Measurements from ENCODE around the gene CDK14.

Gene CDK14

DNA sequence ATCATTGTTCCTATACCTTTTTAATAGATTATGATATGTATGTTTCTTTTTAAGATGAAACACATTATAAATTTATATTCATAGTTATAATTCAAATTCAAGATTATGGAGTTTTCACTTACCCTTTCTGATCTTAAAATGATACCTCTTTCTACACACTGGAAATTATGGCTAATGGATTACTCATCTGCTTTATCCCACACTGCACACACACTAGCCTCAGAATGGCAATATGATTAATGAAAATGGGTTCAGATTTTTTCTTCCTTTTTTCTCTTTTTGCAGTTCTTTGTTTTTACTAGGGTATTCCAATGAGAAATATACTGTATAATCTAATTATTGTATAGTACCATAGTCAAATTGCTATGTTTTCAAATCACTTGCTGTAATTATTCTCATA, 585.8 kb downstream of the CDK14 start:
- no peak for DNase-seq (ENCODE audit: low read depth in 3 of 3, low spot score in 1 of 3)

DNA sequence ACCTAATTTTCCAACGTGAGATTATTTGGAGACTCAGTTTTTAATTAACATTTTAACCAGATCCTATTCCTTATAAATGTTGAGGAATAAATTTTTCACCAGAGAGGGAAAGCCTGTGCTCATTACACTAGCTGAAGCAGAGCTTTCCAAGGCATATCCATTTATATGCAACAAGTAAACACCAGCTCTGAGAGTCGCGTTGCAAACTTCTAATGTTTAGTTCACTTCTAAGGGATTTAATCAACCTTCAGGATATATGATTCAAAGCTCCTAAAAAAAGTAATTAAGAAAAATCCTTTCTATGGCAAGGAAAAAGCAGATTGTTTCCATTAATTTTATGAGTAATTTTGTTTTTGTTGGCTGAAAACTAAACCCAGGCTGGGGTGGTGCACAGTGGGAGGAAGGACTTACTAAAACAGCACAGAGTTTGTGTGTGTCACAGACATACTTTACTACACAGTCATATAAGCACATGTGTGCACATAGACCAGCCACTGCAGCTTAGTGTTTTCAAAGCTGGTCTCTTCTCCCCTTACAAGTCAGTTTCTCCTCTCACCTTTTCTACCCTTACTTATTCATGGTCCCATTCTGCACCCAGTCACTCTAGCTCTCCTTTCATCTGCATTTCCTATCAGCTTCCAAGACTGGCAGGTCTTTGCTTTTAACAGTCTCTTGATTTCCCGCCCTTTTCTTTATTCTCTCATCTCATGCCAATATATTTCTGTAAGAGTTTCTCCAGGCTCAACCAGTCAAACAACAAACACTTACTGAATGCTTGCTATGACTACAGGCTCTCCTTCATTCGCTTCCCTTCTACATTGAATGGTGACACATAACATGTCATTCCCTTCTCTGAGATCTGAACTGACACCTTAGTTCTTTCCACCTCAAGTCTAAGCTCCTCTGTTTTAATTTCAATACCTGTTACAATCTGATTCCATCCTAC, 587.0 kb downstream of the CDK14 start:
- DNase-seq (ENCODE audit: low read depth in 3 of 3, low spot score in 1 of 3) = no peak

DNA sequence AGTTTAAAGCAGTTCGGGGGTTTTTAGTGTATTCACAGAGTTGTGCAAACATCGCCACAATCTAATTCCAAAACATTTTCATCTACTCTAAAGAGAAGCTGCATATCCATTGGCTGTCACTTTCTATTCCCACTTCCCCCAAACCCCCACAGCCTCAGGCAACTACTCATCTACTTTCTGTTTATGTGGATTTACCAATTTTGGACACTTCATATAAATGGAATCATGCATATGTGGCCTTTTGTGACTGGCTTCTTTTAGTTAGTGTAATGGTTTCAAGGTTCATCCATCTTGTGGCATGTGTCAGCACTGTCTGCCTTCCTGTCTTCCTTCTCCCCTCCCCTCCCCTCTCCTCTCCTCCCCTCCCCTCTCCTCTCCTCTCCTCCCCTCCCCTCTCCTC, 589.6 kb downstream of the CDK14 start:
- DNase-seq (ENCODE audit: low read depth in 3 of 3, low spot score in 1 of 3) = no peak

DNA sequence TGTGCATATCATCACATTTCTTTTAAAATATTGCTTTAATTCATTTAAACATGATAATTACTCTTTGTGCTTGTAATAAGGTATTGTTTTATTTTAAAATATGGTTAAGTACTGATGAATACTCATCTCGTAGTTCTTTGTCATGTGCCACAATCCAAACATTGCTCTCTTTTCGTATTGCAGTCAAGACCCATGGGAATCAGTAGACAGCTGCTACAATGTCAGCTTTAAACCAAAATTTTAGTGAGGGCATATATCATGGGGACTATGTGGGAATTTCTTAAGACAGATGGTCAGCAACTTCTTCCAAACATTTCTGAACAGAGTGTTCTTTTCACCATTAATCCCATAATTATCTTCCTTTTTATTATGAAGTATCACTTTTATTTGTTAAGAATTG, 590.9 kb downstream of the CDK14 start:
- DNase-seq (ENCODE audit: low read depth in 3 of 3, low spot score in 1 of 3) = no peak

GRCh38 chr7:91191771-91192170, 595.6 kb downstream of the CDK14 start:
- DNase-seq (ENCODE audit: low read depth in 3 of 3, low spot score in 1 of 3) = no peak

- no peak for DNase-seq (ENCODE audit: low read depth in 3 of 3, low spot score in 1 of 3)
These were observed 597.0 kb downstream of the CDK14 start for GRCh38 chr7:91193141-91193540.

DNA sequence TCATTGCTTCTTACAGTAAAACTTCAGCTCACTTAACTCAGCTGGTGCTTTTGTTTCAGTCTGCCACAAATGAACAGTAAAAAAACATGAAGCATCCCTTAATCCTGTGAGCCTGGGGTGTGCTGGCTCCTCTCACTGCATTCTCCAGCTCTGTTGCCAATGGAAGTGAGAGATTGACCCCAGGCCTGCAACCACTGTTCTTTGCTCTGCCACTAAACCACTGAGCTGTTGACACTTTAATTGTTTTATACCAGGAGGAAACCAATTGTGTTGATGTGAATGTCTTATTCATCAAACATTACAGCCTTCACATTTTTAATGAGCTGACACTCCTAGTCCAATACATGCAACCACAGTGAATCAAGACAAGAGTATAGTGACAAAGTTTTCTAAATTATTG, 598.7 kb downstream of the CDK14 start:
- DNase-seq (ENCODE audit: low read depth in 3 of 3, low spot score in 1 of 3) = no peak

- DNase-seq (ENCODE audit: low read depth in 3 of 3, low spot score in 1 of 3) = no peak
These were observed 599.9 kb downstream of the CDK14 start for GRCh38 chr7:91196058-91196457.

DNA sequence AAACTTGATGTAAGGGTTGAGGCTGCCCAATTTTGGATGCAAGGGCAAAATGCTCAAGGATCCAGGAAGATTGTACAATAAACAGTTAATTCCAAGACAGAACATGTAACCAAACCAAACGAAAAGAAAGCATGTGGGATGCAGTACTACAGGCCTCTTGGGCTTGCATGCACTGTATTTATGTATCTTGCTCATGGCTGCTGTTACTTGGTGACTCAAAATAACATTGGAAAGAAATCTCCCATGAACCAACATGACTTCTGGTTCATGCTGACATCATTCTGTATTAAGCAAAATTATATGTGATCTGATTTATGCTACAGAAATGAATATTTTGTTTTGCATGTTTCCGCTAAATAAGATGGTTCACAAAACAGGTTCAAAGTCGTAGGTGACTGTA, 602.2 kb downstream of the CDK14 start:
- DNase-seq (ENCODE audit: low read depth in 3 of 3, low spot score in 1 of 3) = no peak

- DNase-seq (ENCODE audit: low read depth in 3 of 3, low spot score in 1 of 3) = no peak
These were observed 603.5 kb downstream of the CDK14 start for GRCh38 chr7:91199601-91200000.

DNA sequence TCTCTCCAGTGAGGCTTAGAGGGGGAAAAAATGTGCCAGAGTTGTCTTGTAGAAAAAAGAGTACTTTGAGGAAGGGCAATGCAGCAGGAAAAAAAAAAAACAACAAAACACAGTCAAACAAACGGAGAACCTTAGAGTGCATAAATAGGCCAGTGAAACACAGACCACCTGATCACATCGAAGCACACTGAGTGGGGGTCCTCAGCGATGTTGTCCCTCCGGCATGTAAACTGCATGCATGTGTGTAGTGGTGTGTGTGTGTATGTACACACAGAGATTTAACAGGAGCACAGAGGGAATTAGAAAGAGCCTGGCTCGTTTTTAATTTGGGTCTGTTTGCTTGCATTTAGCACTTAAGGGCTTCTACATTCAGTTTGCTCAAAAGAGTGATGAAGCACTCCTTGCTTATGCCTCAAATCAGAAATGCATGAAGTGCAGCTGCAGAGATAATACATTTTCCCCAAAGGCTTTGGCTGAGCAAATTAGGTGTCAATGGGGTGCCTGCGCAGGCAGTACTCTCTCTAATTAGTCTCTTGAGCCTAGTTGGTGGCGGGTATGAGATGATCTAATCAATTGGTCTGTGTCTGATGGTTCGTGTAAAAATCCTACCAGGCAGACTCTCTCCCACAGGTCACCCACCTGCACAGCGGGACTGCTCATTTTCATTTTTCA, 605.5 kb downstream of the CDK14 start:
- DNase-seq (ENCODE audit: low read depth in 3 of 3, low spot score in 1 of 3) = no peak

DNA sequence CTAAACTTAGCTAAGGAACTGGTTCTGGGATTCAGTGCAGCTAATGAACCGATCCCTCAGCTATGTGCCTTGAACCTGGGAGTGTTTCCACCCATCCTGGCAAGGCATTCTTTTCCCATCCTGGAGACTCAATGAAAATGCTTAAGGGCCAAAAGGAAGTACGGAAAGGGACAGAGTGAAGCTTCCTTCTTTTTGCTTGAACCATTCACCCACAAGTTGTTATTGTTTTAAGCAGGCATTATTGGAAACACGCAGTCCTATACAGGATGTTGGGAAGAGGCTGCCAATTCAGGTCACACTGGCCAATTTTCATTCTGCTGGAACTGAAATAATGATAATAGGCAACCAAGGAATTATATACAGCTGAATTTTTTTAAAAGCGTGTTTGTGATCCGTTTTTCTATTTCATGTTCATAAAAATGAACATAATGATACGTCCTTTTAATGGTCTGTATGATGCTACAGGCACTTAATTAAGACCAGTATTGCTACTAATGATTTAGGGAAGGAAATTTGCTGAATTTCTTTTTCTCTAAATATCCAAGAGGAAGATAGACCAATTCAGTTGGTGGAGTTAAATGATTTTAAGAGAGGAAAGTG, 610.3 kb downstream of the CDK14 start:
- DNase-seq (ENCODE audit: low read depth in 3 of 3, low spot score in 1 of 3) = no peak

DNA sequence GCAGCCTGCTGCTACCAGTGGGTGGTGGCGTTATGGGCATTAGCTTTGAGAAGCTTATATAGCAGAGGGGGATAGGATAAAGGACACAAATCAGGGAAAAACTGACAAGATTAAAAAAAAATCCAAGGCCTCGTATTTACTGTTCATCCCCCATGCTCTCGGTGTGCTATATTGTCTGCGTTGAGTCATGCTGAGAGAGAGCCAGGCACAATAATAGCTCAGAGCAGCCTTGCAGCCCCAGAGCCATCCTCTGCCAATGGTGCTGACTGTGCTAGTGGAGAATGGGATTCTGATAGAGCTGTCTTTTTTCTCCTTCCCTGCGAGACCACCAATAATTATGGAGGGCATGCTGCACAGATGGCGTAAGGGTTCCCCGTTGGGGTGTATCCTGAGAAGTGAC, 616.5 kb downstream of the CDK14 start:
- DNase-seq (ENCODE audit: low read depth in 3 of 3, low spot score in 1 of 3) = no peak

DNA sequence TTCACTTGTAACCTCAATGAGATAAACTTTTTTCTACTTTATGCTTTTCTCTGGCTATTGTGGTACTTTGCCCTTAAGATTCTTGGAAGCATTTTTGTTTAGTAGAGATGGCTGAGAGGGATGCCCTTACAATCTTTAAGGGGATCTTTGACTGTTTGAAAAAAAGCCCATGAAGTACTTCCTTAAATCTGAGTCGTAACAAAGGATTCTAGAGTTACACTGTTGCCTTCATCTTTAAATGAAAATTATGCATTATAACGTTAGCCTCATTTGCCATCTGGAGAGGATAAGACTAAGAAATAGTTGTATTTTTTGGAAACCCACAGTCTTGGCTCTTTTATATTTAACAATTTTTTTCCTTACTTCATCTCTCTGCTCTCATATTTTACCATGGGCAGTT, 630.3 kb downstream of the CDK14 start:
- no peak for DNase-seq (ENCODE audit: low read depth in 3 of 3, low spot score in 1 of 3)

DNA sequence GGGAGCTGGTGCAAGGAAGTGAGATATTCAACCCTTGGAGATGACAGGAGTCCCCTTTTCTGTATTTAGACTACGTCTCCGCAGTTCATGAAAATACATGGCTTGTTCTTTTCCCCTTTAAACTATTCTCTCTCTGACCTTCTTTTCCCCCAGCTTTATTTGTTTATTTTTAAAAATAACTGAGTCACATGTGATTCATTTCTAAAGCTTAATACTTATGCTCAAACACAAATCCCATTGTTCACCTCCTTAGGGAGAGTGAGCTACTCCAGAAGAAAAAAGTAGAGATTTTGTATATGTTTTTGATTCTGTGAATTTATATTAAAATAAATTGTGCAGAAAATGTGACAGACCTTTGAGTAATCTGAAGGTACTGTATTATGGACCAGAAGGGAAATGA, 632.2 kb downstream of the CDK14 start:
- no peak for DNase-seq (ENCODE audit: low read depth in 3 of 3, low spot score in 1 of 3)

DNA sequence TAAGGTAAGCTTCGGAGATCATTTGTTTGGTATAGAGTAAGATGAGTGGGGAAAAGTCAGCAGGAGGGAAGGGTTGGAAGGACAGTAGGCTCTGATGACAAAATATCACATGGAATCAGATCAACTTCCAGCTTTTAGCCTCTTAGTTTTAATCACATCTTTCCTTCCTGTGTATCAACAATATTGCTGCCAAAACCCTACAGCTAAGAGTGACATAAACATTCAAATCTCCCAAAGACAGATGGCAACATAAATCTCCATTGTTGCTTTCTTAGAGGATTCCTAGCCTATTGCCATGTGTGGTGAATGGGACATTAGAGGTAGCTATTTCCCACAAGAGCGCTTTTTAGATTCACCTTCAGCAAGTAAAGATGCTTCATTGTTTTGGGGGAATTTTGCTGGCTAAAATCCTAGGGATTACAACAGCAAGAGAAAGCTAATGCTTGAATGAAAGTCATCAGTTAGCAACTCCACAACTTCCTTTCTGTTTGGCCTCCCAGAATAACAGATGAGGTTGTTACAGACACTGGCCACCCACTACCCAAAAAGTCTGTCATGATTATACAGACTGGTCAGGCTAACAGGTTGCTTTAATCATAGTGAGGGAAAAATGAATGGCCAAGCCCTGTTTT, 632.9 kb downstream of the CDK14 start:
- no peak for DNase-seq (ENCODE audit: low read depth in 3 of 3, low spot score in 1 of 3)

GRCh38 chr7:91230100-91230499, 634.0 kb downstream of the CDK14 start:
- no peak for DNase-seq (ENCODE audit: low read depth in 3 of 3, low spot score in 1 of 3)

DNA sequence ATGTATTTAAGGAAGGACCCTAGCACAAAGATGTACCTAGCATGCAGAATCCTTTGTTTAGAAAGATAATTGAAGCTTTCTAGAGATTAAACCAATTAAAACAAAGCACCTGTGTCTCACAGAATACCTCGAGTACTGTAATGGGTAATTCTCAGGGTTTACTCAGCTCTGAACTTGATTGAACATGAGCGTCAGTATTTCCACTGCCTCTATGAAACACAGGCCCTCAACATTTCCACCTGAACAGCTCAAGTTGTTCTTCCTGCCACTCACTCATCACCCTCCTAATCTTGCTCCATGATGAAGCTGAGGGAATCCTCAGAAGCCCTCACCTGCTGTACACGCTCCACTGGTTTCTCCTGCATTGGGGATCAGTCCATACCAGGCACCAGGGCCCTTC, 634.4 kb downstream of the CDK14 start:
- DNase-seq (ENCODE audit: low read depth in 3 of 3, low spot score in 1 of 3) = no peak

DNA sequence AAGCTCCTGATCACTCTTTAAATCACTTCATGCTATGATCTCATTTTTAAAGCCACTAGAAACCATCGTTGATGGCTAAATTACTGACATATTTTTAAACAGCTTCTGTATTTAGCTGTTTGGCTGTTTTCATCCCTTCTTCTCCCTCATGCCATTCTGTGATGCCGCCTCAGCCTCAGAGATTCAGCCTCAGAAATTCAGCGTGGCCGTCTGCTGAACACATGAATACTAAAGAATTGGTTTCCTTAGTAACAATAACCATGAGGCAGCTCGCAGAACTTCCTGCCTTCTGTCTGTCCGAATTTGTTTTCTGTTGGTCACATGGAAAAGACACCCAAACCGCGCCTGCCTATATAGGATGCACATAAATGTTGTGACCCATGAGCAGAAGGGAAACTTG, 637.1 kb downstream of the CDK14 start:
- DNase-seq (ENCODE audit: low read depth in 3 of 3, low spot score in 1 of 3) = no peak

DNA sequence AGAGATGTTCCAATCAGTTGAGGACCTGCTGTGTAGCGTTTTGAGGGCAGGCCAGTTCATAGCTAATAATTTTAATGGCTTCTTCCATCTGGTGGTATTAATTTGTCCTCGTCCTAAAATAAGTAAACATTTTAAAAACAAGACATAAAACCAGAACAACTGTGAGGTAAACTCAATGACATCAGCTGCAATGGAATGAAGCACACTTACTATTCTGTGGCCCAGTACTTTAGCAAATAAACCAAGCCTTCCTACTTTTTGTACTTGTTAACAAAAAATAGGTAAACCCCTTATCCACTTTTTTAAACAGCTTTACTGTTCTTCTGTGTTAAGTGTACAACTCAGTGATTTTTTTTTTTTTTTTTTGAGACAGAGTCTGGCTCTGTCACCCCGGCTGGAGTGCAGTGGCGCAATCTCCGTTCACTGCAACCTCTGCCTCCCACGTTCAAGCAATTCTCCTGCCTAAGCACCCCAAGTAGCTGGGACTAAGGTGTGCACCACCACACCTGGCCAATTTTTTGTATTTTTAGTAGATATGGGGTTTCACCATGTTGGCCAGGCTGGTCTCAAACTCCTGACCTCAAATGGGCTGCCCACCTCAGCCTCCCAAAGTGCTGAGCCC, 639.2 kb downstream of the CDK14 start:
- no peak for DNase-seq (ENCODE audit: low read depth in 3 of 3, low spot score in 1 of 3)

GRCh38 chr7:91239171-91239604, 643.1 kb downstream of the CDK14 start:
- no peak for DNase-seq (ENCODE audit: low read depth in 3 of 3, low spot score in 1 of 3)

Data from stimulated activated CD4-positive, alpha-beta T cell treated with anti-CD3 and anti-CD28 coated beads, TNF-alpha, amount 100 ng/mL, for 1 hour (primary cell).